Measurements from ENCODE around the gene TTC34. TPM values are rescaled to one million over a fixed set of nuclear protein-coding genes. Genes with fewer than 3 reads are reported as not detected.

Gene TTC34
- total and polyA plus RNA-seq, 2 of the 13 experiments (the other 11 are each of a cell fraction or from before 2014, with no cell fraction given): 0.07 to 0.11 TPM

- TF ChIP-seq ZNF839 (CRISPR knock-in tag; IDR thresholded peaks at IDR 0.05; ENCODE audit: borderline replicate concordance): no peak
- TF ChIP-seq SRSF9 (IDR thresholded peaks at IDR 0.05; ENCODE audit: borderline replicate concordance, insufficient read depth, low read depth, low read length, poor library complexity, severe bottlenecking): no peak
- no peak for TF ChIP-seq ZNF234 (CRISPR knock-in tag; conservative IDR thresholded peaks at IDR 0.05)
- TF ChIP-seq, protein P1, sequence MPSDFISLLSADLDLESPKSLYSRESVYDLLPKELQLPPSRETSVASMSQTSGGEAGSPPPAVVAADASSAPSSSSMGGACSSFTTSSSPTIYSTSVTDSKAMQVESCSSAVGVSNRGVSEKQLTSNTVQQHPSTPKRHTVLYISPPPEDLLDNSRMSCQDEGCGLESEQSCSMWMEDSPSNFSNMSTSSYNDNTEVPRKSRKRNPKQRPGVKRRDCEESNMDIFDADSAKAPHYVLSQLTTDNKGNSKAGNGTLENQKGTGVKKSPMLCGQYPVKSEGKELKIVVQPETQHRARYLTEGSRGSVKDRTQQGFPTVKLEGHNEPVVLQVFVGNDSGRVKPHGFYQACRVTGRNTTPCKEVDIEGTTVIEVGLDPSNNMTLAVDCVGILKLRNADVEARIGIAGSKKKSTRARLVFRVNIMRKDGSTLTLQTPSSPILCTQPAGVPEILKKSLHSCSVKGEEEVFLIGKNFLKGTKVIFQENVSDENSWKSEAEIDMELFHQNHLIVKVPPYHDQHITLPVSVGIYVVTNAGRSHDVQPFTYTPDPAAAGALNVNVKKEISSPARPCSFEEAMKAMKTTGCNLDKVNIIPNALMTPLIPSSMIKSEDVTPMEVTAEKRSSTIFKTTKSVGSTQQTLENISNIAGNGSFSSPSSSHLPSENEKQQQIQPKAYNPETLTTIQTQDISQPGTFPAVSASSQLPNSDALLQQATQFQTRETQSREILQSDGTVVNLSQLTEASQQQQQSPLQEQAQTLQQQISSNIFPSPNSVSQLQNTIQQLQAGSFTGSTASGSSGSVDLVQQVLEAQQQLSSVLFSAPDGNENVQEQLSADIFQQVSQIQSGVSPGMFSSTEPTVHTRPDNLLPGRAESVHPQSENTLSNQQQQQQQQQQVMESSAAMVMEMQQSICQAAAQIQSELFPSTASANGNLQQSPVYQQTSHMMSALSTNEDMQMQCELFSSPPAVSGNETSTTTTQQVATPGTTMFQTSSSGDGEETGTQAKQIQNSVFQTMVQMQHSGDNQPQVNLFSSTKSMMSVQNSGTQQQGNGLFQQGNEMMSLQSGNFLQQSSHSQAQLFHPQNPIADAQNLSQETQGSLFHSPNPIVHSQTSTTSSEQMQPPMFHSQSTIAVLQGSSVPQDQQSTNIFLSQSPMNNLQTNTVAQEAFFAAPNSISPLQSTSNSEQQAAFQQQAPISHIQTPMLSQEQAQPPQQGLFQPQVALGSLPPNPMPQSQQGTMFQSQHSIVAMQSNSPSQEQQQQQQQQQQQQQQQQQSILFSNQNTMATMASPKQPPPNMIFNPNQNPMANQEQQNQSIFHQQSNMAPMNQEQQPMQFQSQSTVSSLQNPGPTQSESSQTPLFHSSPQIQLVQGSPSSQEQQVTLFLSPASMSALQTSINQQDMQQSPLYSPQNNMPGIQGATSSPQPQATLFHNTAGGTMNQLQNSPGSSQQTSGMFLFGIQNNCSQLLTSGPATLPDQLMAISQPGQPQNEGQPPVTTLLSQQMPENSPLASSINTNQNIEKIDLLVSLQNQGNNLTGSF (CRISPR knock-in tag; IDR thresholded peaks at IDR 0.05): no peak
- no peak for TF ChIP-seq ZNF382 (CRISPR knock-in tag; IDR thresholded peaks at IDR 0.05; ENCODE audit: borderline replicate concordance)
- no peak for TF ChIP-seq TCF7 (IDR thresholded peaks at IDR 0.05; ENCODE audit: low read depth)
- no peak for TF ChIP-seq PAWR (CRISPR knock-in tag; IDR thresholded peaks at IDR 0.05; ENCODE audit: borderline replicate concordance)
- TF ChIP-seq PAF1 (CRISPR knock-in tag; IDR thresholded peaks at IDR 0.05): no peak
- TF ChIP-seq, protein P2, sequence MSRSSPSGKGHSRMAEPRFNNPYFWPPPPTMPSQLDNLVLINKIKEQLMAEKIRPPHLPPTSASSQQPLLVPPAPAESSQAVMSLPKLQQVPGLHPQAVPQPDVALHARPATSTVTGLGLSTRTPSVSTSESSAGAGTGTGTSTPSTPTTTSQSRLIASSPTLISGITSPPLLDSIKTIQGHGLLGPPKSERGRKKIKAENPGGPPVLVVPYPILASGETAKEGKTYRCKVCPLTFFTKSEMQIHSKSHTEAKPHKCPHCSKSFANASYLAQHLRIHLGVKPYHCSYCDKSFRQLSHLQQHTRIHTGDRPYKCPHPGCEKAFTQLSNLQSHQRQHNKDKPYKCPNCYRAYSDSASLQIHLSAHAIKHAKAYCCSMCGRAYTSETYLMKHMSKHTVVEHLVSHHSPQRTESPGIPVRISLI (CRISPR knock-in tag; IDR thresholded peaks at IDR 0.05; ENCODE audit: borderline replicate concordance): no peak
- TF ChIP-seq PITX1 (CRISPR knock-in tag; IDR thresholded peaks at IDR 0.05): peak; percentile 83; the same call in 1 of the 2 replicates
- TF ChIP-seq POGK (CRISPR knock-in tag; conservative IDR thresholded peaks at IDR 0.05): no peak
- TF ChIP-seq, protein P3, sequence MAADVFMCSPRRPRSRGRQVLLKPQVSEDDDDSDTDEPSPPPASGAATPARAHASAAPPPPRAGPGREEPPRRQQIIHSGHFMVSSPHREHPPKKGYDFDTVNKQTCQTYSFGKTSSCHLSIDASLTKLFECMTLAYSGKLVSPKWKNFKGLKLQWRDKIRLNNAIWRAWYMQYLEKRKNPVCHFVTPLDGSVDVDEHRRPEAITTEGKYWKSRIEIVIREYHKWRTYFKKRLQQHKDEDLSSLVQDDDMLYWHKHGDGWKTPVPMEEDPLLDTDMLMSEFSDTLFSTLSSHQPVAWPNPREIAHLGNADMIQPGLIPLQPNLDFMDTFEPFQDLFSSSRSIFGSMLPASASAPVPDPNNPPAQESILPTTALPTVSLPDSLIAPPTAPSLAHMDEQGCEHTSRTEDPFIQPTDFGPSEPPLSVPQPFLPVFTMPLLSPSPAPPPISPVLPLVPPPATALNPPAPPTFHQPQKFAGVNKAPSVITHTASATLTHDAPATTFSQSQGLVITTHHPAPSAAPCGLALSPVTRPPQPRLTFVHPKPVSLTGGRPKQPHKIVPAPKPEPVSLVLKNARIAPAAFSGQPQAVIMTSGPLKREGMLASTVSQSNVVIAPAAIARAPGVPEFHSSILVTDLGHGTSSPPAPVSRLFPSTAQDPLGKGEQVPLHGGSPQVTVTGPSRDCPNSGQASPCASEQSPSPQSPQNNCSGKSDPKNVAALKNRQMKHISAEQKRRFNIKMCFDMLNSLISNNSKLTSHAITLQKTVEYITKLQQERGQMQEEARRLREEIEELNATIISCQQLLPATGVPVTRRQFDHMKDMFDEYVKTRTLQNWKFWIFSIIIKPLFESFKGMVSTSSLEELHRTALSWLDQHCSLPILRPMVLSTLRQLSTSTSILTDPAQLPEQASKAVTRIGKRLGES (CRISPR knock-in tag; IDR thresholded peaks at IDR 0.05; ENCODE audit: borderline replicate concordance): no peak
- TF ChIP-seq AGO1 (IDR thresholded peaks at IDR 0.05; ENCODE audit: low read depth, low read length, poor library complexity, severe bottlenecking): no peak
- TF ChIP-seq ZSCAN22 (CRISPR knock-in tag; IDR thresholded peaks at IDR 0.05): no peak
- TF ChIP-seq ZNF850 (CRISPR knock-in tag; conservative IDR thresholded peaks at IDR 0.05): no peak
- TF ChIP-seq ZBTB21 (CRISPR knock-in tag; IDR thresholded peaks at IDR 0.05): no peak
- no peak for TF ChIP-seq SAFB2 (CRISPR knock-in tag; IDR thresholded peaks at IDR 0.05; ENCODE audit: borderline replicate concordance, low read depth)
- TF ChIP-seq HCFC1 (IDR thresholded peaks at IDR 0.05; ENCODE audit: low read depth, low read length): no peak
Measured at GRCh38 chr1:2810899-2811532, 9.5 kb upstream of the TTC34 start (continued).

All from HepG2 (cell line).